Measurements from ENCODE around the gene PTPRK.

GRCh38 chr6:128361378-128361777, 159.0 kb downstream of the PTPRK start:
- TF ChIP-seq CTCF (conservative IDR thresholded peaks at IDR 0.05; ENCODE audit: low read depth in 2 of 2) (no peak), EZH2 (IDR thresholded peaks at IDR 0.05; ENCODE audit: low read depth, unreplicated experiment) (no peak), REST (IDR thresholded peaks at IDR 0.05; ENCODE audit: unreplicated experiment) (no peak), ZNF114 (CRISPR knock-in tag; IDR thresholded peaks at IDR 0.05) (no peak), EZH2phosphoT487 (IDR thresholded peaks at IDR 0.05; ENCODE audit: unreplicated experiment) (no peak), JUNB (IDR thresholded peaks at IDR 0.05; ENCODE audit: unreplicated experiment) (no peak), POLR2AphosphoS5 (IDR thresholded peaks at IDR 0.05; ENCODE audit: low read depth) (no peak)
